Activated CD4-positive, CD25-positive, alpha-beta regulatory T cell treated with anti-CD3 and anti-CD28 coated beads, Interleukin-2, amount 50 U/mL, for 72 hours (primary cell): ENCODE data around the gene PSTPIP1.

Source experiments
- DNase-seq: peaks from one replicate; pipeline ENCODE4 v3.0.0; 2021

PSTPIP1 gene

DNA sequence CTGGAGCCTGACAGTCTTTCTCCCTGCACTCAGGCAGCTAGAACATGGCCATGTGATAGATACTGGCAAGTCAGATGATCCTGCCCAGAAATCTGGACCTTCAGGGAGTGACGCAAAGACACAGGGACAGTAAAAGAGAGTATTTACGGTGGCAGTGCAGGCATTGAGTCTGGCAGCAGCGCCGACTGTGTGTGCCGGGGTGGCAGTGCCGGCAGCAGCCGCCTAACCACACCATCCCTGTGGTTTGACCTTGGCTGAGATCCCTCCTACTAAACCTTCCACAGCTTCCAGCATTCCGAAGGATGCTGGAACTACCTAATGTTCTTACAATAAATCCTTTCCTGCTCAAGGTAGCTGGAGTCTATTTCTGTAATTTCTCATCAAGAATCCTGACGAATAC, 80.6 kb downstream of the PSTPIP1 start:
- no peak for DNase-seq

DNA sequence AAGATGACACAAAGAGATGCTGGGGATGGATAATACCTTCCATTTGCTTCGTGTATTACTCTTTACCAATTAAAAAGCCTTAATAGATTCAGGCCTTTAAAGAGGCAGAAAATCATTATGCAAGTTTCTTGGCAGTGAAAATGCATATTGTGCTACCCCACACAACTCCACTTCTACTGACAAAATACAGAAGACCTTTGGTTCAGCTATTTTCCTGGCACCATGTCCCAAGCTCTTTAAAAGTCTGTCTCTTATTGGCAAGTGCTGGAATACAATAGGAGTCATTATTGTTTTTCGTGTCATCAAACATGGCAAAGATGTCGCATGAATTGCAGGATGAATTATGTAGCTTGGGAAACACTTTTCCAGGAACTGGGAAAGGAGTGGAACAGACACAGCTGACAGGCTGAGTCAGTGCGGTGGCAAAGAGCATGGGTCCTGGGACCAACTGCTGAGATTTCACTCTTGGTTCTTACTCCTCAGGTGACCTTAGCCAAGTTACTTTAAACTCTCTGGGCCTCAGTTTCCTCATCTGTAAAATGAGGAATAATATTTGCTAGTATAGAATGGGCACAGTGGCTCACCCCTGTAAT, 81.5 kb downstream of the PSTPIP1 start:
- no peak for DNase-seq

DNA sequence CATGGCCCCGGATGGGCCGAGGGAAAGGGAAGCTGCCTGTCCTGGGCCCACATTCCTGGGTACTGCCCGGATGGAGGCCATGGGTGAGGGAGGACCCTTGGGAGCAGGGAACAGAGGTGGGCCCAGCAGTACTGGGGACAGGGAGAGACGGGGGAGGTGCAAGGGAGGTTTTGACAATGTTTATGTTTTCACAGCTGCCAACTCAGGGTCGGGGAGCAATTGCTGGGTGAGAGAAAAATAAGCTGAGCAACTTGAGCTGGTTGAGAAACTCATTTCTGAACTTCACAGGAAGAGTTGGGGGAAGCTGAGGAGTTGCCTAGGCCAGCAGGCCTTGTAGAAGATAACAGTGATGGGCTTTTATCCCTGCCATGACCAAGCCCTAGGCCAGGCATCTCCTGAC, 87.0 kb downstream of the PSTPIP1 start:
- no peak for DNase-seq

DNA sequence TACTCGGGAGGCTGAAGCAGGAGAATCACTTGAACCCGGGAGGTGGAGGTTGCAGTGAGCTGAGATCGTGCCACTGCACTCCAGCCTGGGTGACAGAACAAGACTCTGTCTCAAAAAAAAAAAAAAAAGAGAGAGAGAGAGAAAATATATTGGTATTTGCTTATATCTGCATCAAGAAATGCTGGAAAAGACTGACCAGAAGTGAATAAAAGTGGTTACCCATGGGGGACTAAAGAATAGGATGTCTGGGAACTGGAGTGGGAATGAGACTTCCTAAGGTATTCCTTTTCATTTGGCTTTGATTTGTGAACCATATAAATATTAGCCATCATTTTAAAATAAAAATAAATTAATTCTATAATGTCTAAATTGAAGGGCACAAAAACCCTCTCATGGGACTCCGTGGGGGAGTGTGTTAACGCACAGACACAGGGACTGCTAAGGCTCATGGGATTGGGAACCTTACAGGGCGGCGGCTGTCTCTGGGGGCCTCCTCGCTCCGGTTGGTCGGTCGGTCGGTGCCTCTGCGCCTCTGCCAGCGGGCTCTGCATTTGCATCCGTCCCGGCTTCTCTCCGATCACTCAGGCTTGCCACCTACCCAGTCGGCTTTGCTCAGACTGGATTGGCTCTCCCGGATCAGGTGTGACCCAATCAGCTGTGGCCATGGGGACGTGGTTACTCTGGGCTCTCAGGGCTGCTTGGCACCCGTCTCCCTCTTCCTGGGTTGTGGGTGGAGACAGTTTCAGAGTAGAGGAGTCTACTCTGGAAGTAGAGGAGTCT, 88.6 kb downstream of the PSTPIP1 start:
- peak; percentile 50 for DNase-seq

DNA sequence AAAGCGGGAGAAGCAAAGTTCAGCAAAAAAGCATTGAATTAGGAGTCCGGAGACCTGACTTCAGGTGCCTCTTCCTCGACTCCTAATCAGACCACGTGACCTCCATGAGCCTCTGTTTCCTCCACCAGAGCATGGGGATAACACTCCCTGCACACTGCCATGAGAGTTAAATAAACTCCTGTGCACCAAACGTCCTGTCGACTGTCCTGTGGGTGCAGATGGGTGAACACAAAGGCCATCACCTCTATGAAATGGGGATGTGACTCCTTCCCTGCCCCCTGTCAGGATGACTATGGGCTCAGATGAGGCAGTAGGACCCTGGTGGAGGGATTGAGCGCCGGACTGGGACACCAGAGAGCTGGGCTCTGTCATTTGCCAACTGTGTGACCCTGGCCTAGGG, 89.5 kb downstream of the PSTPIP1 start:
- DNase-seq, result no peak

DNA sequence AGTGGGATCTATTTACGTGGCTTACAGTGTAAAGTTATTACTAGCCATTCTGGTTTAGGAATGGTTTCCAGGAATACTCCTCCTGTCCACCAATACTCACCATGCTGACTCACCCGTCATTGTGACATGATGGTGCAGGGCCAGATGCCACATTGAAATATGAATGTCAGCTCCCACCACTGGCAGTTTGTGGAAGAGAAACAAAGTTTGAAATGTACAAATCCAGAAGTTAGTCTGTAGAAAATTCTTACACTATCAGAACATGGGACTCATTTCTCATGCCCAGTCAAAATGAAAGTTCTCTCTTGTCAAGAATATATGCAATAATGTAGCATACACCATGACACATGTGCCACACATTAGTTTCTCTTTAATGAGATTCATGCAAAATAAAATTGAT, 90.4 kb downstream of the PSTPIP1 start:
- no peak for DNase-seq
